IPS-18c (cell line): ENCODE results near the gene MUC13.

Source experiments
- H3K4me3 ChIP-seq: 2 replicates; pipeline ENCODE4 v1.7.0; 2013; ENCODE audit warnings: low read depth, mild to moderate bottlenecking, low read length, moderate library complexity; ENCODE audit not compliant: insufficient read depth
- H3K9me3 ChIP-seq: one replicate; pipeline ENCODE4 v1.6.1; 2013; ENCODE audit warnings: mild to moderate bottlenecking, low read length, moderate library complexity; ENCODE audit not compliant: control insufficient read depth, insufficient read depth

Gene MUC13, protein sequence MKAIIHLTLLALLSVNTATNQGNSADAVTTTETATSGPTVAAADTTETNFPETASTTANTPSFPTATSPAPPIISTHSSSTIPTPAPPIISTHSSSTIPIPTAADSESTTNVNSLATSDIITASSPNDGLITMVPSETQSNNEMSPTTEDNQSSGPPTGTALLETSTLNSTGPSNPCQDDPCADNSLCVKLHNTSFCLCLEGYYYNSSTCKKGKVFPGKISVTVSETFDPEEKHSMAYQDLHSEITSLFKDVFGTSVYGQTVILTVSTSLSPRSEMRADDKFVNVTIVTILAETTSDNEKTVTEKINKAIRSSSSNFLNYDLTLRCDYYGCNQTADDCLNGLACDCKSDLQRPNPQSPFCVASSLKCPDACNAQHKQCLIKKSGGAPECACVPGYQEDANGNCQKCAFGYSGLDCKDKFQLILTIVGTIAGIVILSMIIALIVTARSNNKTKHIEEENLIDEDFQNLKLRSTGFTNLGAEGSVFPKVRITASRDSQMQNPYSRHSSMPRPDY

DNA sequence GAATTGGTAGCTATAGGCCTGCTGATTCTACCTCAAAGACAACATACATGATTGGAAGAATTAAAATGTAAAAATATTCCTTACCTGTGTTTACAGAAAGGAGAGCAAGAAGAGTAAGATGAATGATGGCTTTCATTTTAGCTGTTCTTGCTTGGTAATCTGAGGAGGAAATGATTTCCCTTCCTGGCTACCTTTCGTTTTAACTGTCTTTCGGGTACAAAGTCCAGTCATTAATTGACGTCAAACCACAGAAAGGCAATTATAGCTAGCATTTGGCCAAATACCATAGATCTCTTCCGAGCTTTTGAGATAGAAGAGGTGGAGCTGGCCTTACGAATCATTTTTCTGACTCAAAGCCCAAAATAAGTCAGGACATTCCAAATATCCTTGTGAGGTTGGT is at the start of gene MUC13:
TSS of gene MUC13 (minus strand) at position 175 of the 400 bp plus-strand sequence. CDS start at position 136, 39 bp downstream.
- Histone ChIP-seq H3K9me3 (no peaks in the 10 kb centered on the region), H3K4me3 (no peak within 1 kb of the TSS)

DNA sequence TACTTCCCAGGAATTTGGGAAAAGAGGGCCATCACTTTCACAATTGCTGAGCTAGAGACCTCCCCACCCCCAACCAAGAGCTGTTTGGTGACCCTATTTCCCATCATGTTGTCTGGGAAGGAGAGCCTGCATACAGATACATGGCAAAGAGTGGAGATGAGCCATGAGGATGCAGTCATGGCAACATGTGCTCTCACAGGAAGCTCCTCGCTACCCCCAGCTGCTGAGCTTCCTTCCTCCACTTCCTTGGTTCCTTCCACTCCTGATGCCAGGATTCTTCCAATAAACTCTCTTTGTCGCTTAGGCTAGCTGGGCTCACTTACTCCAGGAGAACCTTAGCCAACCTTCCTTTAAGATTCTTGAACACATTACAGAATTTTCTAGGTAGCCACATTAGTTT is 48.3 kb upstream of the MUC13 start:
- H3K9me3 ChIP-seq: no peaks in the 10 kb centered on the region
- H3K4me3 ChIP-seq: no peak overlapping the region

DNA sequence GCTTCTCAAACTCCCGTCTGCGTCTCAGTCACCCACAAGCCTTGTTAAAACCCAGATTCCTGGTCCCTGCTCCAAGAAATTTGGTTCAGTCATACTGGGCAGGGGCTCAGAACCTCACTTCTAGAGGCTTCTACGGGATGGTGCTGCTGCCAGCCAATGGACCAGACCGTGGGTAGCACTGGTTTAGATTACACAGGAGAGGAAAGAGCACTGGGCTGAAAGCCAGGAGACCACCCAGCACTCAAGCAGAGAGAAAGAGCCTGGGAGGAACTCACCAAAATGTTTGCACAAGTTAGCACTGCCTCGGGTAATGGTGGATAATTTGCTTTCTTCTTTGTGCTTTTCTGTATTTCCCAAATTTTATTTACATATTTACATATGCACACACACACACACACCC is 46.9 kb upstream of the MUC13 start:
- no peak overlapping the region for H3K4me3 ChIP-seq
- no peaks in the 10 kb centered on the region for H3K9me3 ChIP-seq

DNA sequence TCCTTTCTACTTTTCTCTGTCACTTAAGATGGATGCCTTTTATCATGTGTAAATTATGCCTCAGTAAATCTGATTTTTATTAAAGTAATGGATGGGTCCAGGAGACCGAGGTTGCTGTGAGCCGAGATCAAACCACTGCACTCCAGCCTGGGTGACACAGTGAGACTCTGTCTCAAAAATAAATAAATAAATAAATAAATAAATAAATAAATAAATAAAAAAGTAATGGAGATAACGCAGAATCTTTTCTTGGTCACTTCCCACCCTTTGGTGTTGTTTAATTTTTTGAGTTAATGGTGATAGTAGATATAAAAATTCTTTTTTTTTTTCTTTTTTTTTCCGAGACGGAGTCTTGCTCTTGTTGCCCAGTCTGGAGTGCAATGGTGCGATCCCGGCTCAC is 44.1 kb upstream of the MUC13 start:
- Histone ChIP-seq H3K4me3 (no peak overlapping the region), H3K9me3 (no peaks in the 10 kb centered on the region)

DNA sequence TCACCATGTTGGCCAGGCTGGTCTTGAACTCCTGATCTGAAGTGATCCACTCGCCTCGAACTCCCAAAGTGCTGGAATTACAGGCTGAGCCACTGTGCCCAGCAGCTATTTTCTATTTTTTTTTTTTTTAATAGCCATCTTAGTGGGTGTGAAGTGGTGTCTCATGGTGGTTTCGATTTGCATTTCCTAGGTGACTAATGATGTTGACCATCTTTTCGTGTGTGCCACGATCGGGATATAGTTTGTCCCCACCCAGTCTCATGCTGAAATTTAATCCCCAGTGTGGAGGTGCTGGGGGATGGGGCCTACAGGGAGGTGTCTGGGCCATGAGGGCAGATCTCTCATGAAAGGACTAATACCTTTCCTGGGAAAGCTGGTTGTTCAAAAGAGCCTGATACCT is 41.8 kb upstream of the MUC13 start:
- no peaks in the 10 kb centered on the region for H3K9me3 ChIP-seq
- H3K4me3 ChIP-seq: no peak overlapping the region

DNA sequence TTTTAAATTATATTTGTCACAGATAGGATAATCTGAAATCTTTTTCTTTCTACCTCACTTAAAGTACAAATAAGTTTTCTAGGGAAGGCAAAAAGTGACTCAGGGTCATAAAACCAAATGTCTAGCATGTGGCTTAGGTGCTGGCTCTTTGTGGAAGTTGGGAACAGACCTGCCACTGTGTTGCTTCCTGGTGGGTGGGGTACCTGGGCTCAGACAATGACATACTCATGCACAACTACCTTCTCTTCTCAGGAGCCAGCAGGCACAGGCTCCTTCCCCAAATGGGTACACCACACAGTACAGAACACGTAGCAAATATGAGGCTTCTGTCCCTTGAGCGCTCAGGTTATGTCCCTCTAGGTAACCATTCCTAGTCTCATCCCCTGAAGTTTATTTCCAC is 40.1 kb upstream of the MUC13 start:
- no peak overlapping the region for H3K4me3 ChIP-seq
- H3K9me3 ChIP-seq: no peaks in the 10 kb centered on the region

DNA sequence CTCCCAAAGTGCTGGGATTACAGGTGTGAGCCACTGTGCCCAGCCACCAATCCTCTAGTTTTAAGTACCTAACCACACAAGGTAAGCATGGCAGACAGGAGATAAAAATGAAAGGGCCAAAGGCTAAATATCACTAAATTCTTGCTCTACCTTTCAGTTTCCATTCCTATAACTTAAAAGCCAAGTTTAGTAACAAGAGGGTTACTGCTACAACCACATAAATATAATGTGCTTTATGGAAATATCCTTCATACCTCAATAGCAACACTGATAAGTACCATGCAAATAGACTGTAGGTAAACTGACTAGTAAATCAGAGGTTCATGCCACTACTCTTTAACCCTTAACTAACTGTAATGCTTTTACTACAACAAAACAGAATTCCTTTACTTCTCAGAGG is 38.7 kb upstream of the MUC13 start:
- Histone ChIP-seq H3K9me3 (no peaks in the 10 kb centered on the region), H3K4me3 (no peak overlapping the region)

DNA sequence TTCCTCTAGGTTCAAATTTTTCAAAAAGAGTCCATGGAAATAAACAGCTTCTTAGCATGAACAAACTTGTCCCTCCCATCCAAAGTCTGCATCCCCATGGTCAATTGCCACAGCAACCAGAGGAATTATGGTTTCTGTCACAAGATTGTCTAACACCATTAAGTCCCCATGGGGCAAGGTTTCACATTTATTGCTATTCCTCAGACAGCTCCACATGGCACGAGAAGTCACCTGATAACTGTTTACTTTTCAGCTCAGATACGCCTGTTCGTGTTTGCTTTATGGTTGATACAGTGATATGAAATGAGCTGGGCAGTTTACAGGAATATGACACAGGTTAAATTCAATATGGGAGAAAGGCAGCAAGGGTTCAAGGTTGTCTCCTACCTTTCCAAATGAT is 37.9 kb upstream of the MUC13 start:
- Histone ChIP-seq H3K9me3 (no peaks in the 10 kb centered on the region), H3K4me3 (no peak overlapping the region)

DNA sequence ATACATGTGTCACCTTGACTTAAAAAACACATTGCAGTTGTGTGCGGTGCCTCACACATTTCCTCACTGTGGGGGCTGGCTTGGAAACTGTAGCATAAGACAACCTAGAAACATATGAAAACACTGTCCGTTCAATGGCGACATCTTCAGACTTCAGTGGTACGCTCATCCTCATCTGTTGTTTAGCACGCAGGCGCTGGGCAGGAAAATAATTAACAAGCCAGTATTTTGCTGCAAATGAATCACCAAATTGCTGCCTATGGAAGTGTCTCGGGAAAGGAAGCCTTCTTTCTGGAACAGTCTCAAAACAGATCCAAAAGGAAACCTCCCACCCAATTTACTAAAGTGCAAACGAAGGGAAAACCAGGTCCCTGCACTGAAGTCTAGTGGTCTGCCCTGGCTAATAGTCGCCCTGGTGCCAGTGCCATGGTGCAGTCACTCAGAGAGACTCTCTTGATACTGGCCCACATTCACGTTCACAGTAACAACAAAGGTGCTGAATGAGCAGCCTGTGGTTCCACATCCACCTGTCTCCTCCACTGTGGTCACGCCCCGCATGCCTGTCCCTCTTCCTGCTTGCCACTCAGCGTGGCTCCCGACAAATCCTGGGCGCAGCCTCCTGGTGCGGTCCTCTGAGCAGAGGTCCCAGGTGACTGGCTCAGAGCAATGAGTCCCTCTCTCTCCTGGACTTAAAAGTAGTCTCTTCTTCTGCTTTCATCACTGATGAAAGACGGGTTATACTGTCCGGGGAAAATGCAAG is 35.6 kb upstream of the MUC13 start:
- no peaks in the 10 kb centered on the region for H3K9me3 ChIP-seq
- H3K4me3 ChIP-seq: no peak overlapping the region

DNA sequence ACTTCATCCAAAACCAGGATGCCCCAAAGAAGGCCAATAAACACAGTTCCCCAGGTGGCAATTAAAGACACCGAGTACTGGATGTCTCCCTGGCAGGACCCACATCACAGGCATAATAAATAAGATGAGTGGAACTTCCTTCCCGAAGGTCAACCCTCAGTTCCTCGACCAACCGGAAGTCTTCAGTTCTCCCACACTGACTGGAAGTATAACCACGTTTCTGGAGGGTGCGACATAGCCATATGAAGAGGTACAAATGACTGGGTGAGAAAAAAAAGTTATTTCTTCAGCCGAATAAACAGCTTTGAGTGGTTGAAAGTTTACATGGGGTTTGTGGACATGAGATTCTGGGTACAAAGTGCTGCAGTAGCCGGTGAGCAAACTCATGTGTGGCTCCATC is 34.6 kb upstream of the MUC13 start:
- H3K9me3 ChIP-seq: no peaks in the 10 kb centered on the region
- no peak overlapping the region for H3K4me3 ChIP-seq

DNA sequence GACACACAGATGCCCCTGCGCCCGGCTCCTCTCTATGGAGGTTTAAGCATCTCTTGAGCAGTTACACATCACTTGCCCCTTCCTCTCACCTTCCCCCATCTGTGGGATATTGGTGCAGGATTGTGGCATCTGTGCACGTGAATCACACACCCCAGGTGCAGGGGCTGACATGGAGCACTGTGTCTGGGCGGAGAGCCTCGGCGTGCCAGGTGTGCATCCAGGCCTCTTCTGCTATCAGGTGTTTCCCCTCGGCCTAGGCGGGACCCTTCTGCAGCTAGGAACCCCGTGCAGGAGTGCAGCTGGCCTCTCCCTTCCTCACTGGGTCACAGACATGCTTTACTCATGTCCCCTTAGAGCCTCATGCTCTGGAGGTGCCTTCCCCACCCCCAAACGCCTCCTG is 33.4 kb upstream of the MUC13 start:
- Histone ChIP-seq H3K9me3 (no peaks in the 10 kb centered on the region), H3K4me3 (no peak overlapping the region)

DNA sequence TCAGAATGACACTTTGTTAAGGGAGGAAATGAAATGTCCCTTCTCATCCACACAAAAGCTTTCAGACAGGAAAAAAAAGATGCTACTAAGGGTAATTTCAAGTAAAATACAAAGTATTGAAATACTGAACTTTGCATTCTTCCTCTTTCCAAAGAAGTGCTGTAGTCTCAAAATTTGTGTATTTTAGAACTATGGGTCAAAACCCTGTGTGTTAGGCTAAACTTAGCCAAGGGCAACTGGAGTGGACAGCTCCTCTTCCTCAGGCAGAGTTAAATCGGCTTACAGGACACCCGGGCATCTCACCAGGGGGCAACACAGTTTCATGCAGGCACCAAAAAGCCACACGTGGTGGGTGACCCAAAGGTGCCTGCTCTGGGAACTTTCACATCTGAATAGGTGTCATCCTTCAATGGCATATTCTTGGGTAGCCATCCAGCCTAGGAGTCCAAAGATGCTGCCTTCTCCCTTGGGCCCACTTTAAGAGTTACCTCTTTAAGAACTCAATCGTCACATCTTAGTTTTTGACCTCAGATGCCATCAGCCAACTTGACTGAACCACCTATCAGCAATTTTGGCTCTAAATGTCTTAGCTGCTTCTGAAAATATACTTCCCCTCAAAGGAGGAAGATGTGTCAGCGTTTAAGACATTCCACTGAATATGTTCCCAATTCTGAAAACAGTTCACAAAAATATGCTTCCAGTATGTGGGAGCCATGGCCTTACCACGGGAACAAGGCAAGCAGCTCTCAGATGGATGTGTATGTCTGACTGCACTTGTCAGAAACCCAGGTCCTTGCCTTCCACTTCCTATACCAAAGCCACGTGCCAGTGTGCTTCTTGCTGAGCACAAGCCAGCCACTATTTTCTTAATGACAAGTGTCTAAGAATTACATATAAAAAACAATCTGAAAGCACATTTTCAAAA is 32.2 kb upstream of the MUC13 start:
- Histone ChIP-seq H3K4me3 (no peak overlapping the region), H3K9me3 (no peaks in the 10 kb centered on the region)

DNA sequence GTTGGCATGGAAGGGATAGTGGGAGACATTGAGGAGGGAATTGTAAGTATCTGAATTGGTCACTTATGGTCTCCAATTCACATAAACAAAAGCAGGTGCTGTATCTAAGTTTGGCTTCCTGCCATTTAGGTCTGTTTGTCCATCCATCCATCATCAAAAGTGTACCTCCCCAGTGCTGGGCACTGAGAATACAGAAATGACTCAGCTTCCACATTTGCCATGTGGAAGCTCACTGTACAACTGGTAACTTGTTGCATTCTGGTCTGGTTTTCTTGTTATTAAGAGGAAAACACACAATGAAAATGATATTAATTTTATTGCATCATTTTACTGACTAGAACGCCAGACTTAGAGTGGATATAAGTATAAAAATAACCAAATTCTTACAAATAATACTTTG is 30.9 kb upstream of the MUC13 start:
- Histone ChIP-seq H3K9me3 (no peaks in the 10 kb centered on the region), H3K4me3 (no peak overlapping the region)

DNA sequence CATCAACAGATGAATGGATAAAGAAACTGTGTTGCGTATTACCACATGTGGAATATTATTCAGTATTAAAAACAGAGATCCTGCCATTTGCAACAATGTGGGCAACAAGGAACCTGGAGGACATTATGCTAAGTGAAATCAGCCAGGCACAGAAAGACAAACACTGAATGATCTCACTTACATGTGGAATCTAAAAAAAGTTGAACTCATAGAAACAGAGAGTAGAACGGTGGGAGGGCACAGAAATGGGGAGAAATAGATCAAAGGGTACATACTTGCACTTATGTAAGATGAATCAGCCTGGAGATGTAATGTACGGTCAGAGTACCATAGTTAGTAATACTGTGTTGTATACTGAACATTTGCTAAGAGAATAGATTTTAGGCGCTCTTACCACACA is 29.8 kb upstream of the MUC13 start:
- H3K9me3 ChIP-seq: no peaks in the 10 kb centered on the region
- H3K4me3 ChIP-seq: no peak overlapping the region

DNA sequence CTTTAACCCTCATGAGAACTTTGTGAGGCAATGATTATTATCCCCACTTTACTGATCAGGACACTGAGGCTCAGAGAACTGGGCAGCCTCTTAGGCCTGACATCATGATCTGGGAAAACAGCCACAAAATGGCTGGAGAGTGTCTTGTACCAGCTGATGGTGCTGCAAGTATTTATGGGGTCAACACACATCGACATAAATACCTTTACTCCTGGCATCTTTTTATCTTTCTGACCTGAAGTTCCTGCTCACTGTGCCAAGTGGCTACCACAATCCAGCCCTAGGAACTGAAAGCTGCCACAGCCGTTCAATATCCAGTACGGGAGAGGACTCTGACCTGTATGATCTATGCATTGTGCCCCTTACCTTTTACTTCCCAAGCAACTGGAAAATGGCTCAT is 29.2 kb upstream of the MUC13 start:
- Histone ChIP-seq H3K4me3 (no peak overlapping the region), H3K9me3 (no peaks in the 10 kb centered on the region)

DNA sequence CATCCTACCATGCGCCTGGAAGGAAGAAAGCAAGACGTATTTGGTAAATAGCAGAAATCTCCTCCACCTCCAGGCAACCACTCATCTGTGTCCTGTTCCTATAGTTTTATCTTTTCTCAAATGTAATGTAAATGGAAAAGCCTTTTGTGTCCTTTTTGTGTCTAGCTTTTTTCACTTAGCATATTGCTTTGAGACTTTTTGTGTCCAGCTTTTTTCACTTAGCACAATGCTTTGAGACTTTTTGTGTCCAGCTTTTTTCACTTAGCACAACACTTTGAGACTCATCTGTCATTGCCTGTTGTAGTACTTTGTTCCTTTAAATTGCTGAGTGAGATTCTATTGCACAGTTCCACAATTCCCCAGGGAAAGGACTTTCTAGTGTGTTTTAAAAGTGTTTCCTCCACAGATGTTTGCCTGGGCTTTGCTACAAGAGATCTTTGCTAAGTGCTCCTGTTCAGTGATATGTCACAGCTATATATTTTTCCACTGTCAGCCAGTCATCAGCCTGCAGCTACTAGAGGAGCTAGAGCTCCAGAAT is 27.9 kb upstream of the MUC13 start:
- H3K4me3 ChIP-seq: no peak overlapping the region
- H3K9me3 ChIP-seq: no peaks in the 10 kb centered on the region

DNA sequence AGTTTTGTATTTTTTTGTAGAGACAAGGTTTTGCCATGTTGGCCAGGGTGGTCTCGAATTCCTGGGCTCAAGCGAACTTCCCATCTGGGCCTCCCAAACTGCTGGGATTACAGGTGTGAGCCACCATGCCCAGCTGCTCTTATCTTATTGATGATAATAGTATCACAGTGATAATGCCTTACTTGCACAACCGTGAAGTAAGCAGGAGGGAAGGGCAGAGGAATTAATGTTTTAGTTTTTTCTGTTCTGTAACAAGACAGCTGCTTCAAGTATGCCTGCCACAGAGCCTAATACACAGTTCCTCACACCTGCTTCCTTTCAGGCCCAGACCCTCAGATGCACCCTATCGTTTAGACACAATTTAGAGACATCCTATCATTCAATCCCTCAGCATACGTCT is 26.1 kb upstream of the MUC13 start:
- no peaks in the 10 kb centered on the region for H3K9me3 ChIP-seq

More for the DNA sequence above, 26.1 kb upstream of the MUC13 start:
- H3K4me3 ChIP-seq: no peak overlapping the region
